Measurements from ENCODE around the gene DAAM2. TPM values are rescaled to one million over a fixed set of nuclear protein-coding genes. Genes with fewer than 3 reads are reported as not detected.

DAAM2 gene
- total RNA-seq, 1 experiment from 2014 or later, result 4.8 TPM

DNA sequence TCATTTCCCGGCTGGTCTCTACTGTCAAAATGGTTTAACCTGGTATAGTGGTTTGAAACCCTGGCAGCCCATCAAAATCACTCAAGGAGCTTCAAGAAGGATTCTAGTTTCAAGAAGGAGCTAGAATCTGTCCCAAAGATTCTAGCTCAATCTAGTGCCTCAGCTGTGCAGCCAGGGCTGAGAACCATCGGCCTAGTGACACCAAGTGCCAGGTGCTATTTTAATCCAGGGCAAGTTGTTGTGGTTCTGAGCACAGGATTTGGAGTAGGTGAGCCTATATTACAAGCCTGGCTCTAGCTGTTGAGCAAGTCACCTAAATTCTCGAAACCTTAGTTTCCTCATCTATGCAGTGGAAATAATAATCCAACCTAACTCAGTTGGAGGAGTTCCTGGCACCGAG lies 138.4 kb downstream of the DAAM2 start:
- Histone ChIP-seq H3K27ac (ENCODE audit: low read depth, low read length, poor library complexity, severe bottlenecking) (no peak overlapping the region), H3K36me3 (ENCODE audit: insufficient read depth, low read length, poor library complexity, severe bottlenecking) (no peaks in the 10 kb centered on the region), H3K27me3 (replicated peaks; ENCODE audit: insufficient read depth, low read depth, low read length, poor library complexity) (peaks cover 4% of the 10 kb centered on the region), H3K9me3 (ENCODE audit: low read depth, low read length, poor library complexity, severe bottlenecking) (no peaks in the 10 kb centered on the region), H3K4me3 (ENCODE audit: low read depth, low read length, poor library complexity, severe bottlenecking) (no peak overlapping the region), H3K4me1 (ENCODE audit: insufficient read depth, low read length, poor library complexity, severe bottlenecking) (no peaks in the 10 kb centered on the region)
- BruUV-seq (replicated peaks), result no TSS peak
- TF ChIP-seq, protein P1, sequence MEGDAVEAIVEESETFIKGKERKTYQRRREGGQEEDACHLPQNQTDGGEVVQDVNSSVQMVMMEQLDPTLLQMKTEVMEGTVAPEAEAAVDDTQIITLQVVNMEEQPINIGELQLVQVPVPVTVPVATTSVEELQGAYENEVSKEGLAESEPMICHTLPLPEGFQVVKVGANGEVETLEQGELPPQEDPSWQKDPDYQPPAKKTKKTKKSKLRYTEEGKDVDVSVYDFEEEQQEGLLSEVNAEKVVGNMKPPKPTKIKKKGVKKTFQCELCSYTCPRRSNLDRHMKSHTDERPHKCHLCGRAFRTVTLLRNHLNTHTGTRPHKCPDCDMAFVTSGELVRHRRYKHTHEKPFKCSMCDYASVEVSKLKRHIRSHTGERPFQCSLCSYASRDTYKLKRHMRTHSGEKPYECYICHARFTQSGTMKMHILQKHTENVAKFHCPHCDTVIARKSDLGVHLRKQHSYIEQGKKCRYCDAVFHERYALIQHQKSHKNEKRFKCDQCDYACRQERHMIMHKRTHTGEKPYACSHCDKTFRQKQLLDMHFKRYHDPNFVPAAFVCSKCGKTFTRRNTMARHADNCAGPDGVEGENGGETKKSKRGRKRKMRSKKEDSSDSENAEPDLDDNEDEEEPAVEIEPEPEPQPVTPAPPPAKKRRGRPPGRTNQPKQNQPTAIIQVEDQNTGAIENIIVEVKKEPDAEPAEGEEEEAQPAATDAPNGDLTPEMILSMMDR (conservative IDR thresholded peaks at IDR 0.05; ENCODE audit: low read depth, low read length), result no peak
- no peak for TF ChIP-seq EZH2 (IDR thresholded peaks at IDR 0.05; ENCODE audit: borderline replicate concordance, low read depth, low read length, poor library complexity, severe bottlenecking)
- DNase-seq (ENCODE audit: low spot score), result no peak
- POLR2A ChIA-PET (ENCODE audit: low non-redundant PET), result no interaction called here
- intact Hi-C loops (cut with micrococcal nuclease; ENCODE audit: unreplicated experiment), result no loop called here
- CTCF ChIA-PET, result no interaction called here

DNA sequence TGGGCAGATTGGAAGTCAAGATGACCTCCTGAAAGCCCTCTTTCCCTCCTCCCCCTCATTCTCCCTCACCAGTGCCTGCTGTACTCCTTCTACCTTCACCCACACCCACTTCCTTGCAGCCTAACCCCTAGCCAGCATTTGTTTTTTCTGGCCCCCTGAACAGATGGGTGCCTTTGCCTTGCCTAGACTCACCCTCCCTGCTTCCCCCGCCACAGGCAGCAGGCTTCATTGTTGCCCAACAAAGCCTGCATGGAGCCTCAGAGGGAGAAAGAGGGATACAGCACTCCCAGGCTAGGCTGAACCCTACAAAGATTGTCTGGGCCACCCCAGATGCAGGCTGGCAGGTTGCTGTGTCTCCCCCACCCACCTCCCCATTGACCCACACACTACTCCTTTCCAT lies 139.4 kb downstream of the DAAM2 start:
- Histone ChIP-seq H3K27me3 (replicated peaks; ENCODE audit: insufficient read depth, low read depth, low read length, poor library complexity) (peaks cover 4% of the 10 kb centered on the region), H3K27ac (ENCODE audit: low read depth, low read length, poor library complexity, severe bottlenecking) (no peak overlapping the region), H3K9me3 (ENCODE audit: low read depth, low read length, poor library complexity, severe bottlenecking) (no peaks in the 10 kb centered on the region), H3K4me1 (ENCODE audit: insufficient read depth, low read length, poor library complexity, severe bottlenecking) (no peaks in the 10 kb centered on the region), H3K4me3 (ENCODE audit: low read depth, low read length, poor library complexity, severe bottlenecking) (no peak overlapping the region), H3K36me3 (ENCODE audit: insufficient read depth, low read length, poor library complexity, severe bottlenecking) (no peaks in the 10 kb centered on the region)
- intact Hi-C loops (cut with micrococcal nuclease; ENCODE audit: unreplicated experiment), result no loop called here
- TF ChIP-seq, protein P1 (conservative IDR thresholded peaks at IDR 0.05; ENCODE audit: low read depth, low read length), result no peak
- no peak for TF ChIP-seq EZH2 (IDR thresholded peaks at IDR 0.05; ENCODE audit: borderline replicate concordance, low read depth, low read length, poor library complexity, severe bottlenecking)
- POLR2A ChIA-PET (ENCODE audit: low non-redundant PET), result no interaction called here
- no peak for DNase-seq (ENCODE audit: low spot score)
- BruUV-seq (replicated peaks), result no TSS peak
- CTCF ChIA-PET, result no interaction called here

GRCh38 chr6:39932386-39932910 lies 140.3 kb downstream of the DAAM2 start:
- DNase-seq (ENCODE audit: low spot score), result no peak
- TF ChIP-seq, protein P1 (conservative IDR thresholded peaks at IDR 0.05; ENCODE audit: low read depth, low read length), result no peak
- no peak for TF ChIP-seq EZH2 (IDR thresholded peaks at IDR 0.05; ENCODE audit: borderline replicate concordance, low read depth, low read length, poor library complexity, severe bottlenecking)
- intact Hi-C loops (cut with micrococcal nuclease; ENCODE audit: unreplicated experiment), result no loop called here
- H3K36me3 ChIP-seq (ENCODE audit: insufficient read depth, low read length, poor library complexity, severe bottlenecking), result no peaks in the 10 kb centered on the region
- BruUV-seq (replicated peaks), result no TSS peak
- peaks cover 4% of the 10 kb centered on the region for H3K27me3 ChIP-seq (replicated peaks; ENCODE audit: insufficient read depth, low read depth, low read length, poor library complexity)
- no peaks in the 10 kb centered on the region for H3K9me3 ChIP-seq (ENCODE audit: low read depth, low read length, poor library complexity, severe bottlenecking)
- H3K4me1 ChIP-seq (ENCODE audit: insufficient read depth, low read length, poor library complexity, severe bottlenecking), result no peaks in the 10 kb centered on the region
- ChIA-PET CTCF (no interaction called here), POLR2A (ENCODE audit: low non-redundant PET) (no interaction called here)
- H3K27ac ChIP-seq (ENCODE audit: low read depth, low read length, poor library complexity, severe bottlenecking), result no peak overlapping the region
- no peak overlapping the region for H3K4me3 ChIP-seq (ENCODE audit: low read depth, low read length, poor library complexity, severe bottlenecking)

All from A673 (cell line).